PFSK-1 (cell line): ENCODE results near the gene DIP2C.

Source experiments
- FOXP2 ChIP-seq: optimal IDR thresholded peaks from 2 replicates; pipeline ENCODE3; 2011; ENCODE audit warnings: borderline replicate concordance, control low read depth, inconsistent platforms; ENCODE audit not compliant: insufficient read depth; ENCODE audit errors: extremely low read length, extremely low read depth
- POLR2AphosphoS5 ChIP-seq: IDR thresholded peaks from 2 replicates; pipeline ENCODE4 v1.6.1; 2012; ENCODE audit warnings: low read depth, mild to moderate bottlenecking, control low read depth, low read length, moderate library complexity
- REST ChIP-seq, 2 experiments: IDR thresholded peaks; 2 replicates each; pipeline versions ENCODE4 v1.6.1 to v1.8.0; 2011 to 2012; ENCODE audit warnings: low read depth in 2 of 2, low read length in 2 of 2, control low read depth in 1 of 2, inconsistent platforms in 1 of 2, mild to moderate bottlenecking in 1 of 2, moderate library complexity in 1 of 2; ENCODE audit not compliant: insufficient read depth in 1 of 2
- SIN3A ChIP-seq: IDR thresholded peaks from 2 replicates; pipeline ENCODE4 v1.6.1; 2012; ENCODE audit warnings: mild to moderate bottlenecking, low read length, moderate library complexity, borderline replicate concordance; ENCODE audit not compliant: insufficient read depth
- TAF1 ChIP-seq: IDR thresholded peaks from 2 replicates; pipeline ENCODE4 v1.6.1; 2012; ENCODE audit warnings: low read length, control low read depth, borderline replicate concordance; ENCODE audit not compliant: insufficient read depth

Gene DIP2C

GRCh38 chr10:718143-718700 lies 28.8 kb upstream of the DIP2C start:
- TF ChIP-seq REST (IDR thresholded peaks at IDR 0.05; ENCODE audit: insufficient read depth in 1 of 2, low read depth in 2 of 2, low read length in 2 of 2) (no peak), POLR2AphosphoS5 (no peak), TAF1 (no peak), FOXP2 (no peak)

GRCh38 chr10:717458-717857 lies 28.0 kb upstream of the DIP2C start:
- no peak for TF ChIP-seq TAF1
- no peak for TF ChIP-seq POLR2AphosphoS5
- TF ChIP-seq FOXP2, result no peak
- no peak for TF ChIP-seq SIN3A
- TF ChIP-seq REST (IDR thresholded peaks at IDR 0.05; ENCODE audit: insufficient read depth in 1 of 2, low read depth in 2 of 2, low read length in 2 of 2), result no peak

GRCh38 chr10:716821-717220 lies 27.4 kb upstream of the DIP2C start:
- TF ChIP-seq REST (IDR thresholded peaks at IDR 0.05; ENCODE audit: insufficient read depth in 1 of 2, low read depth in 2 of 2, low read length in 2 of 2) (no peak), TAF1 (no peak), FOXP2 (no peak), POLR2AphosphoS5 (no peak), SIN3A (no peak)

GRCh38 chr10:714214-714613 lies 24.7 kb upstream of the DIP2C start:
- TF ChIP-seq REST (IDR thresholded peaks at IDR 0.05; ENCODE audit: insufficient read depth in 1 of 2, low read depth in 2 of 2, low read length in 2 of 2), result no peak
- no peak for TF ChIP-seq TAF1
- no peak for TF ChIP-seq FOXP2
- no peak for TF ChIP-seq POLR2AphosphoS5
- TF ChIP-seq SIN3A, result no peak

GRCh38 chr10:712575-712974 lies 23.1 kb upstream of the DIP2C start:
- TF ChIP-seq TAF1 (no peak), SIN3A (no peak), FOXP2 (no peak), REST (IDR thresholded peaks at IDR 0.05; ENCODE audit: insufficient read depth in 1 of 2, low read depth in 2 of 2, low read length in 2 of 2) (no peak), POLR2AphosphoS5 (no peak)
